Keratinocyte (primary cell): Measurements from ENCODE around the gene TNIP1. TPM values are rescaled to one million over a fixed set of nuclear protein-coding genes. Genes with fewer than 3 reads are reported as not detected.

ENCODE experiments used
- DNase-seq: peaks from one replicate; pipeline ENCODE4 v3.0.0-alpha.2; 2011; ENCODE audit warnings: low read depth, missing footprints, low spot score
- FAIRE-seq: peaks from 2 replicates; lab custom pipeline; 2011; peaks lifted over from hg19 to GRCh38; lab: Jason Lieb, UNC
- H2AFZ ChIP-seq: 2 replicates; pipeline ENCODE4 v1.6.0; 2012; ENCODE audit warnings: low read length, control low read depth, inconsistent platforms; ENCODE audit not compliant: control insufficient read depth
- H3K27ac ChIP-seq: 2 replicates; pipeline ENCODE4 v1.5.1; 2011; ENCODE audit warnings: low read length; ENCODE audit not compliant: control insufficient read depth, insufficient read depth
- H3K27me3 ChIP-seq: 3 replicates; pipeline ENCODE4 v1.6.0; 2011; ENCODE audit warnings: low read length; ENCODE audit not compliant: control insufficient read depth, insufficient read depth; ENCODE audit errors: extremely low read depth
- H3K36me3 ChIP-seq, 2 experiments: 2 replicates in 1 of 2; 3 replicates in 1 of 2; pipeline ENCODE4 v1.5.1; 2011; ENCODE audit warnings: low read length in 2 of 2, mild to moderate bottlenecking in 1 of 2; ENCODE audit not compliant: control insufficient read depth in 2 of 2, insufficient read depth in 2 of 2; ENCODE audit errors: extremely low read depth in 1 of 2
- H3K4me1 ChIP-seq: 3 replicates; pipeline ENCODE4 v1.5.1; 2011; ENCODE audit warnings: low read length; ENCODE audit not compliant: control insufficient read depth, insufficient read depth; ENCODE audit errors: extremely low read depth
- H3K4me2 ChIP-seq: 3 replicates; pipeline ENCODE4 v1.6.0; 2011; ENCODE audit warnings: low read depth, low read length; ENCODE audit not compliant: control insufficient read depth, insufficient read depth; ENCODE audit errors: extremely low read depth
- H3K4me3 ChIP-seq, 3 experiments: fragments of 200-600 bp in 1 of 3; sonication (generic) in 1 of 3; 2 replicates in 2 of 3; 3 replicates in 1 of 3; pipeline ENCODE4 v1.5.1; 2011 to 2016; ENCODE audit warnings: low read length in 3 of 3, mild to moderate bottlenecking in 3 of 3, control low read depth in 2 of 3, inconsistent platforms in 1 of 3, low read depth in 1 of 3, mixed read lengths in 1 of 3, mixed run types in 1 of 3, moderate library complexity in 1 of 3; ENCODE audit not compliant: control insufficient read depth in 2 of 3, insufficient read depth in 2 of 3; ENCODE audit errors: extremely low read depth in 1 of 3
- H3K79me2 ChIP-seq: 2 replicates; pipeline ENCODE4 v1.6.0; 2012; ENCODE audit warnings: low read length; ENCODE audit not compliant: control insufficient read depth, insufficient read depth
- H3K9ac ChIP-seq: 3 replicates; pipeline ENCODE4 v1.6.0; 2011; ENCODE audit warnings: low read length; ENCODE audit not compliant: control insufficient read depth, insufficient read depth; ENCODE audit errors: extremely low read depth
- H3K9me1 ChIP-seq: 3 replicates; pipeline ENCODE4 v1.6.0; 2011; ENCODE audit warnings: low read length; ENCODE audit not compliant: control insufficient read depth, insufficient read depth; ENCODE audit errors: extremely low read depth
- H3K9me3 ChIP-seq: 2 replicates; pipeline ENCODE4 v1.5.1; 2012; ENCODE audit warnings: low read depth, low read length; ENCODE audit not compliant: control insufficient read depth
- H4K20me1 ChIP-seq: 3 replicates; pipeline ENCODE4 v1.6.0; 2011; ENCODE audit warnings: low read length; ENCODE audit not compliant: control insufficient read depth, insufficient read depth; ENCODE audit errors: extremely low read depth
- CTCF ChIP-seq, 3 experiments: IDR thresholded peaks in 1 of 3; conservative IDR thresholded peaks in 1 of 3; optimal IDR thresholded peaks in 1 of 3; 2 replicates in 2 of 3; 3 replicates in 1 of 3; pipeline versions ENCODE3 to v1.5.1; 2011; ENCODE audit warnings: low read length in 3 of 3, mild to moderate bottlenecking in 3 of 3, moderate library complexity in 2 of 3, control low read depth in 1 of 3, inconsistent platforms in 1 of 3; ENCODE audit not compliant: insufficient read depth in 2 of 3; ENCODE audit errors: extremely low read depth in 1 of 3
- EZH2 ChIP-seq: IDR thresholded peaks from one replicate; pipeline ENCODE4 v1.6.1; 2012; ENCODE audit warnings: inconsistent platforms, mild to moderate bottlenecking, low read length, moderate library complexity
- dilution Hi-C: fragments of 300-500 bp; cut with MboI; formaldehyde crosslinking; loops from one replicate; pipeline ENCODE4 v1.7.0; 2020; ENCODE audit warnings: low sequenced_read_pairs; ENCODE audit not compliant: extremely low pct_ligation_motif_present
- polyA plus RNA-seq, 5 experiments: library from polyadenylated mRNA; depleted of rRNA in 3 of 5; stranded (reverse) in 3 of 5; stranded (forward) in 1 of 5; unstranded in 1 of 5; fragments of >200 nt; gene quantifications; 1 replicate in 1 of 5; 2 replicates in 3 of 5; 3 replicates in 1 of 5; pipeline versions ENCODE4 v1.2.1 to v1.2.3, GENCODE V29; 2011 to 2012; ENCODE audit warnings: missing spikeins in 2 of 5, low read depth in 1 of 5, low replicate concordance in 1 of 5

Gene TNIP1
- polyA plus RNA-seq, 1 donor (not counting 4 experiments of a cell fraction or from before 2014, with no cell fraction given): 47.9 TPM

GRCh38 chr5:151018846-151019245, 62.0 kb downstream of the TNIP1 start:
- dilution Hi-C loops: no loop called here
- no peak overlapping the region for H2AFZ ChIP-seq

GRCh38 chr5:151017897-151018296, 62.9 kb downstream of the TNIP1 start:
- H3K36me3 ChIP-seq: no peaks in the 10 kb centered on the region
- no peak overlapping the region for H2AFZ ChIP-seq
- H3K27ac ChIP-seq: no peak overlapping the region
- DNase-seq (no peak), FAIRE-seq (no peak)
- no peaks in the 10 kb centered on the region for H3K9me3 ChIP-seq
- no peaks in the 10 kb centered on the region for H3K9me1 ChIP-seq
- H3K4me1 ChIP-seq: peaks cover 20% of the 10 kb centered on the region
- TF ChIP-seq EZH2: no peak
- TF ChIP-seq CTCF (optimal IDR thresholded peaks at IDR 0.05 in 1 of 3, IDR thresholded peaks at IDR 0.05 in 1 of 3, conservative IDR thresholded peaks at IDR 0.05 in 1 of 3; ENCODE audit: extremely low read depth in 1 of 3, insufficient read depth in 2 of 3, low read length in 3 of 3): no peak
- H3K9ac ChIP-seq: no peak overlapping the region
- H3K4me2 ChIP-seq: no peak overlapping the region
- dilution Hi-C loops: no loop called here
- no peaks in the 10 kb centered on the region for H3K79me2 ChIP-seq
- no peaks in the 10 kb centered on the region for H3K27me3 ChIP-seq
- no peaks in the 10 kb centered on the region for H4K20me1 ChIP-seq
- H3K4me3 ChIP-seq: no peak overlapping the region

More at GRCh38 chr5:151018846-151019245, 62.0 kb downstream of the TNIP1 start:
- Histone ChIP-seq H3K4me3 (no peak overlapping the region), H3K9me1 (no peaks in the 10 kb centered on the region), H3K27me3 (no peaks in the 10 kb centered on the region), H3K4me2 (no peak overlapping the region), H3K9me3 (no peaks in the 10 kb centered on the region), H3K4me1 (peaks cover 29% of the 10 kb centered on the region), H3K79me2 (no peaks in the 10 kb centered on the region), H4K20me1 (no peaks in the 10 kb centered on the region), H3K9ac (no peak overlapping the region), H3K27ac (no peak overlapping the region), H3K36me3 (no peaks in the 10 kb centered on the region)
- FAIRE-seq (no peak), DNase-seq (no peak)
- TF ChIP-seq CTCF (optimal IDR thresholded peaks at IDR 0.05 in 1 of 3, IDR thresholded peaks at IDR 0.05 in 1 of 3, conservative IDR thresholded peaks at IDR 0.05 in 1 of 3; ENCODE audit: extremely low read depth in 1 of 3, insufficient read depth in 2 of 3, low read length in 3 of 3): no peak
- TF ChIP-seq EZH2: no peak
